ACHN (cell line): ENCODE data around the gene UQCC3.

Experiments
- DNase-seq: peaks from one replicate; pipeline ENCODE4 v3.0.0-alpha.2; 2015
- in situ Hi-C: cut with HindIII; loops from 2 replicates; pipeline ENCODE4 v1.10.0; 2017; ENCODE audit warnings: low sequenced_read_pairs, low pct_ligation_motif_present, low pct_unique_long_range_greater_than_20kb

Gene UQCC3

DNA sequence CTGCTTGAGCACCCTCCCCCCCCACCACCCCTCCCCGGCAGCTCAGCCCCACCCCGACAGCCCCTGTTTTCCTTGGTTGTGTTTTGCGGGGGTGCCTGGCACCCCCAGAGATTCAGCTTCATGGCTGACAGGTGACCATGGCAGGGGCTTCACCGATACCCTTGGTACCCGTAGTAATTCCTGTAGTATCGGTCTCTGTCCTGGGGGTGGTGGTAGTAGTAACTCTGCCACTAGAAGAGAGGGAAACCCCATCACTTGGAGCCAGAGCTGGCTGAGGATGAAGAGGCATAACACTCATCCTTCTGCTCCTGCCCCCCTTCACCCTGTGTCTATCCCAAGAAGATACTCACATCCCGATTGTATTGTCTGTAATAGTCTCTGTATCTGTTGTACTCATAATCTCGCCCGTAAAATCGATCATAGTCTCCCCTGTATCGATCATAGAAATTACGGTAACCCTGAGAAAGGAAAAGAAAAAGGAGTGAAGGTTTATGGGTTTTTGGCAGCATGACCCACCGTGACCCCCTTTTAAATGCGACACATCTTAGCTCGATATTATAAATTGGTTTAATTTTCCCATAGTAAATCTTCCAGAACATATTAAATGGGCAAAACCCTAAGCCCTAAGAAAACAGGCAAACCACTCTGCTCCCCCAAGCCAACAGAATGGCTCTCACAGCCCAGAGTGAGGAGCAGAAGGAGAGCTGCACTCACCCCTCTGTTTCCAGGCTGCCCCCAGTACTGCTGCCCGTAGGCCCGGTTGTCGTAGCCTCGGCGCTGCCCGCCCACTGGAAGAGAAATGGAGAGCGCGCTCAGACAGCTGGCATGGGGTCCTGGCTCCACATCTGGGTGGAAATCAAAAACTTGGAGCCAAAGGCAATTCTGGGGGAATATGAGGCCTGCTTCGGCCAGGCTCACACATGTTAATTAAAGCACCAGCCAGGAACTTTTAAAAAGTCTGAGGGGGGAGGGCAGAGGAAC, 44.0 kb downstream of the UQCC3 start:
- no peak for DNase-seq
- in situ Hi-C loops = no loop called here

DNA sequence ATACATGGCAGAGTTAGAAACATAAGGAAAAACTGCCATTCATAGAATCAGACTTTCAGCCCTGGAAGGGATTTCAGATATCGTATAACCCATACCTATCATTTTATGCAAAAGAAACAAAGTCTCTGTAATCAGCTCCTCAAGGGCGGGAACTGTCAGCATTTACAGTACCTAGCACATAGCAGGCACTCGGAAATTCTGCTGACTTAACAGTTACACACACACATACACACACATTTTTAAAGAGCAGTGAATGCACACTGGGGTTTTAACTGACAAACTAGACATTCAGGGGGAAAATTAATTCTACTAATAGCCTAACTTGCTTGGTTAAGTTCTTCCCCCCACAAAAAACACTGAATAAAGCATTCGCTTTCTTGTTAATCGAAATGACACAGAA, 44.7 kb downstream of the UQCC3 start:
- no peak for DNase-seq
- in situ Hi-C loops = no loop called here

DNA sequence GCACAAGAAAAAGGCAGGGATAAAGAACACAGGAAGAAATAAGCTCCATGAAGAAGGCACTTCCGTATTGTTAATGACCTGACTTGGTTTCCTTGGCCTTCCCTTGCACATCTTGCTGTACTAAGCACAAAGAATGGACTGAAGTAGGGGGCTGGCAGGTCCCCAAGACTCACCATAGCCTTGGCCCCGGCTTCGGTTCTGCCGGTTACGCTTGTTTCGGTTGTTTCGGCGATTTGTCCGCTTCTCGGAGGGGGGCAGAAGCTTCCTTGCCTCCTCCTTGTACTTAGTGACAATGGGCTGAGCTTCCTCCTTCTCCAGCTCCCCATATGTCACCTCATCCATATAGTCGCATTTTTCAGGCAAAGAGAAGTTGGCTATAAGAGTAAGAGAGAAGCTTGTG, 45.3 kb downstream of the UQCC3 start:
- in situ Hi-C loops = no loop called here
- no peak for DNase-seq

DNA sequence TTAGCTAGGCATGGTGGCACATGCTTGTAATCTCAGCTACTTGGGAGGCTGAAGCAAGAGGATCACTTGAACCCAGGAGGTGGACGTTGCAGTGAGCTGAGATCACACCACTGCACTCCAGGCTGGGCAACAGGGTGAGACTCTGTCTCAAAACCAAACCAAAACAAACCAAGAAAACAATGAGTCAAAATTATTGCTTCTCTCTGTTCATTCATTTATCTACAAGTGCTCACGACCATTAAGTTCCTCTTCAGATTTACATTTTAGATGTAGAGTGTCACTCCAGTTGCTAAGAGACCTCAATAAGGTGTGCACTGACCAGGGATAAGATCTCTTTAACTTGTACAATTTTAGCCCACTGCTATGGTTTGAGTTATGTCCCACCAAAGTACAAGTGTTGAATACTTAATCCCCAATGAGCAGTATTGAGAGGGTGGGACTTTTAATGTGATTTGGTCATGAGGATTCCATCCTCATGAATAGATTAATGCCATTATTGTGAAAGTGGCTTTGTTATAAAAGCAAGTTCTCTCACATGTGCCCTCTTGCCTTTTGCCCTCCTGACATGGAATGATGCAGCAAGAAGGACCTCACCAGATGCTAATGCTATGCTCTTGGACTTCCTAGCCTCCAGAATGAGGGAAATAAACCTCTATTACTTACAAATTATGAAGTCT, 48.0 kb downstream of the UQCC3 start:
- in situ Hi-C loops = no loop called here
- no peak for DNase-seq

GRCh38 chr11:62721994-62722393, 50.5 kb downstream of the UQCC3 start:
- in situ Hi-C loops = no loop called here
- no peak for DNase-seq
